Epidermal melanocyte (primary cell): ENCODE data around the gene HSPA12B.

Source experiments
- DNase-seq: peaks from one replicate; pipeline ENCODE4 v3.0.0; 2011; ENCODE audit warnings: low spot score; ENCODE audit not compliant: insufficient read length

HSPA12B gene

DNA sequence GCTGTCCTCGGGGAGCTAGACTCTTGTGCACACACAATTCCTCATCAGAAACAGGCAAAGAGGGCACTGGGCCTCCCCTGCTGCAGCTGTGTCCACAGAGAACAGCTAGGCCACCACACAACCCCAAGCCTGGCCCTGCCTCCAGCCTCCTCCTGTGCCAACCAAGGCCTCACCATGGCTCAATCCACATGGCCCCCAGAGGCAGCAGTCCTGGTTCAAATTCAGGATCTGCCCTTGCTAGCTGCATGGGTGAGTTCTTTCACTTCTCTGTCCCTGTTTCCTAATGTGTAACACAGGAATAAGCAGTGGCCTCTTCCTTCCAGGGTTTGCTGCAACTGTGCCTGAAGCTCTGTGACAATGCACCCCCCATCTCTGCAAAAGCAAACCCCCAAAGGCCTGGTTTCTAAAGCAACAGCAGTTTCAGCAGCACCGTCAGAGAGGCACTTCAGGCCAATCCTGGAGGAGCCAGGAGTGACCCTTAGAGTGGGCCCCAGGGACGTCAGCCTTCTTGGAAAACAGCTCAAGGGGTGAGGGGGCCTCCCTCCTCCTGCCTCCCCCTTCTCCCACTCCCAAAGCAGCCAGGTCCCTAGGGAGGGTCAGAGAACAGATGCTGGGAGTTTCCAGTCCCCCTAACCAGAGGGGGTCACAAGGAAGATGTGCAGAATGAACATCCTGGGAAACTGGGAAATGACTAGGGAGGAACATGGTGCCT lies 32.8 kb downstream of the HSPA12B start:
- DNase-seq: no peak

DNA sequence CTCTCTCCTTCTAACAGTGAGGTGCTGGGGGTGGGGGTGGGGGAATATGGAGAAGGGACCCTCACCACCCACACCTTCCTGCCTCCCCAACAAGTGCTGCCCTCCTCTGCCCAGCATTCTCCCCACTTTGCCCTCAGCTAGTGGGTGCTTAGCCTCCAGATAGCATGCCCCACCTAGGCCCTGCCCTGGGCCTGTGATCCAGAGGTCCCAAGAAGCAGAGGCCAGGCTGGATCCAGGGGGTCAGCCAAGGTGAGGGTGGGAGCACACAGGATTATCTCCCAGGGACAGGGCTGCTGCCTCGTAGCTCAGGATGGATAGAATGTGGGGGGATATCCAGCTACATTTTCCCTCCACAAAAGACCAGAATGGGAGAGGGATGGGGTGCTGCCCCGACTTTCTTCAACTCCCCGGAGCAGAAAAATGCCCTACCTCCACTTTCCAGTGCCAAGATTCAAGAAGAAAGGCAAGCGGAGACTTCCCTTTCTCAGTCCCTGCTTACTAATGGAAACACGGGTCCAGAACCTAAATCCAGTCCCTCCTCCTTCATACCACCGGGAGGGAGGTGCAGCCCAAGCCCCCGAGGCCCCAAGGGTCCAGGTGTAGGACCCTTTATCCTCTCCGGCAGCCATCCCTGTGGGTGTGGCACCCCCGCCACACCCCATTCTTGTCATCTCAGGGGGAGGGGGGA lies 34.1 kb downstream of the HSPA12B start:
- DNase-seq: peak; percentile 5

DNA sequence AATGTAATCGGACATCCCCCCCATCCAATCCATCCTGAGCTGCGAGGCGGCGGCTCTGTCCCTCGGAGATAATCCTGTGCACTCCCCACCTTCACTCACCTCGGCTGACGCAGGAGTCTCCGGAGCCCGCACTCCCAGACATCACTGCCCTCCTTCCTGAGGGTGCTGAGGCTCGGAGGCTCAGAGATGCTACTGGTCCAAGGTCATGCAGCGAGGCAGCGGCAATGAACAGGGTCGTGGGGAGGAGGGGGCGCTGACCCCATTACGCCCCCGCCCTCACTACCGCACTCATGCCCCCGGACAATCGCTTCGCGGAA lies 34.6 kb downstream of the HSPA12B start:
- DNase-seq: peak; percentile 3

DNA sequence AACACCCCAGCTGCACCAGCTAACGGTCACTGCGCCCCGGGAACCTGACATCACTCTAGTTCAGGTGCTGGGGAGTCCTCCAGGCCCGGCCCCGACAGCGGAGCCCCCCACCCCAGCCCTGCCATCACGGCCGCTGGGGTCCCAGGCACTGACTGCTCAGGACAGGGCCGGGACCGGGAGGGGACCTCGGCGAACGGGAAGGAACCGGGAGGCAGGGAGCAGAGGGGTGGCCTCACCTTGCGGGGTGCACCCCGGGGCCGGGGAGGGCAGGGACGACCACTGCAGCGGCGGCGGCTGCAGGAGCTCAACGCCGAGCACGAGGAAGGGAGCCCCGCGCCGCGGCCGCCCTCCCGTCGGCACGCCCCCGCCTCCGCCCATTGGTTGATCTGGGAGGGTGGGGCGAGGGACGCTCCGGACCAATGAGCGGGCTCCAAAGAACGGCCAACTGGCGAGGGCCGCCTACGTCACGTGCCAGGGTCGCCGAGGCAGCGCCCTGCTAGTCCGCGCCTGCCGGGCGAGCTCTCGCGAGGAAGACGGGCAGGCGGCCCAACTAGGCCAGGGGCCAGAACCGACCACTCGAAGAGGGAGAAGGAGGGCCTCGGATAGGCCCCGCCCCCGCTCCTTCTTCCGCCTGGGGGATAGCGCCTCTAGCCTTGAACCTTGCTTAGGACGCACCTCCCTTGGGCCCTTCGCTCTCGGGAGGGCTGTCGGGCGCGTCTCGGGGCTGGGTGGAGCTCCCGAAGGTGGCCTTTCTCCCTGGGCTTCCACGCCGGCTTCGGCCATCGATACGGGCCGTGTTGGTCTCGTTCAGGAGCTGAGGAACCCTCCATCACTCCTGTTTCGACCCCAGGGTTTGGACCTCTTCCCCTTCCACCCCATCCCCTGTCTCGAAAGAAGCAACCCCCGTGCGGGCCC lies 35.2 kb downstream of the HSPA12B start, which contains the start of gene ADISSP:
ADISSP (minus strand) TSS at position 327 of the 915 bp plus-strand sequence. CDS start 7,653 bp downstream, outside the sequence.
- peak; percentile 96 for DNase-seq

DNA sequence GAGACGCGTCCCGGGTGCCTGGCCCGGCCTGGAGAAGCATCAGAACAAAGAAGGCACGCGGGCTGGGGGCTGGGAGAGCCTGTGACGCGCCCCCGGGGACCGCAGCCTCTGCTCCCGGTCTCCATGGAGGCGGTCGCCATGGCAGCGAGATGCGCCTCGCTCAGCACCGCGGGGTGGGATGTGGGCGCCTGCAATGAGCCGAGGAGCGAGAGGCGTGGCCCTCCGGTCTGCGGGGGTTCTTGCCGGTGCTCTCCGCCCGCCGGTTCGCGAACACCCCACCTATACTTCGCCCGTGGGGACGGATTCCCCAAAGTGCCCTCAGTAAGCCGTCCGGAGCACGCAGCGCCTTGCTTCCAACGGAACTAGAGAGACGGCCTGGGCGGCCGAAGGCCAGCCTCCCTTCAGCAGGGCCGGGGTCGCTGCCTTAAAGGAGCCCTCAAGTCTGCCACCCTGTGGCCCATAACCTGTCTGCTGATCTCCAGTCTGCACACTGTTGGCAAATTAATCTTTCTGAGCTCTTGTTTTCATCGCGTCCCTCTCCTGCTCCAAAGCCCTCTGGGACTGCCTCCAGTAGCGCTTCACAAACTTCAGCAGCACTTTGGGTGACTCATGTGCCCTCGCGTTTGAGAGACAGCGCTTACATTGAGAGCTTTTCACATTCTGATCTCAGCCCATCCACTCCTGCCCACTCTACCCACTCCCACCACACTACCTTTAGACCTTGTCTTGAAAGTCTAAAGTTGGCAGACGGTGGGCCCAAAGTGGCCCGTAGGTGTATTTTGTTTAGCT lies 36.1 kb downstream of the HSPA12B start:
- DNase-seq: peak; percentile 61

DNA sequence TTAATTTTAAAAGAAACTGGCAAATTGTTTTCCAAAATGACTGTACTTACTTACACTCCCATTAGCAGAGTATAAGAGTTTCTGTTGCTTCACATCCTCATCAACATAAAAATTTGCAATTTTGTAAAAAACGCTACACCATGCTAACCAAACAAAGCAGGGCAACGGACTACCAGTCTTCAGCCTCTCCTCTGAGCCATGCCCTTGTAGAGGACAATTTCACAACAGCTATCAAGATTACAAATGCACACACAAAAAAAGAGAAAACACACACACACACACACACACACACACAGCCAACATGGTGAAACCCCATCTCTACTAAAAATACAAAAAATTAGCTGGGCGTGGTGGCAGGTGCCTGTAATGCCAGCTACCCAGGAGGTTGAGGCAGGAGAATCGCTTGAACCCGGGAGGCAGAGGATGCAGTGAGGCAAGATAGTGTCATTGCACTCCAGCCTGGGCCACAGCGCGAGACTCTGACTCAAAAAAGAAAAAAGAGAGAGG lies 39.1 kb downstream of the HSPA12B start:
- DNase-seq: peak; percentile 7

DNA sequence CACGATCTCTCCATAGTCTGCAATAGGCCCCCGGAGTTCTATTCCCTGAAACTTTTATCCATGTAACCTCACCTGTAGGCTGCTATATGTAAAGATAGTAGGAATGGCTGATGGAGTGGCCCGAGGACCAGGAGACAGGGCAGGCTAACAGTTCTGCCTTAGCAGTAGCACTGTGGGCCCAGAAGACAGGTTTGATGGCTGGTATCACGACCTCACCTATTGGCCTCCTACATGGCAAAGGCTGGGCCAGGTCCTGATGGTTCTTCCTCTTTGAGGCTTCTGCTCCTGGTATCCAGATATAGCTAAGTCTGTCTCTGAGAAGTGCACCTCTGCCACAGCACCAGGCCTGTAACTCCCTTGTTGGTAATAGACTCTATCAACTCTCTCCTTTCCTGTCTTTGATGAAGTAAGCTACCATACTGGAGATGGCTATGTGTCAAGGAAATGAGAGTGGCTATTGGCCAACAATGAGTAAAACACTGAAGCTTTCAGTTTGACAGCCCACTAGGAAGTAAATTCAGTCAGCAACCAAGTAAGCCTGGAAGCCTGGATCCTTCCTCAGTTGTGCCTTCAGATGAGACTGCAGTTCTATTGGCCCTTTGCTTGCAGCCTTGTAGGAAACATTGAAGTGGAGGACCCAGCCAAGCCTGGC lies 43.1 kb downstream of the HSPA12B start:
- DNase-seq: peak; percentile 4

DNA sequence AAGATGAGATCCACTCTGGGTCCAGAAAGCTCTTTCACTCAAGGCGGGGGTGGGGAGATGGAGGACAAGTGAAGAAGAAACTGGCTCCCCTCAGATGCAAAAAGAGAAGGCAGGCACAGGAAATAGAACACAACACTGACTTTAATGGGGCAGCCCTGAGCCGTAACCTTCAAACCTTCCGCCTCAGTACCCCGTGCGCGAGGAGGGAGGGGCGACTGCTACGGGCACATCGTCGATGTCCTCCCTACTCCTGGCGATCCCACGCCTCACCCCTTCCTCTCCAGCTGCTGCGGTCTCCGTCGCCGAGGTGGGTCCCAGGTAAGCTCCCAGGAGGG lies 44.9 kb downstream of the HSPA12B start:
- peak; percentile 15 for DNase-seq

DNA sequence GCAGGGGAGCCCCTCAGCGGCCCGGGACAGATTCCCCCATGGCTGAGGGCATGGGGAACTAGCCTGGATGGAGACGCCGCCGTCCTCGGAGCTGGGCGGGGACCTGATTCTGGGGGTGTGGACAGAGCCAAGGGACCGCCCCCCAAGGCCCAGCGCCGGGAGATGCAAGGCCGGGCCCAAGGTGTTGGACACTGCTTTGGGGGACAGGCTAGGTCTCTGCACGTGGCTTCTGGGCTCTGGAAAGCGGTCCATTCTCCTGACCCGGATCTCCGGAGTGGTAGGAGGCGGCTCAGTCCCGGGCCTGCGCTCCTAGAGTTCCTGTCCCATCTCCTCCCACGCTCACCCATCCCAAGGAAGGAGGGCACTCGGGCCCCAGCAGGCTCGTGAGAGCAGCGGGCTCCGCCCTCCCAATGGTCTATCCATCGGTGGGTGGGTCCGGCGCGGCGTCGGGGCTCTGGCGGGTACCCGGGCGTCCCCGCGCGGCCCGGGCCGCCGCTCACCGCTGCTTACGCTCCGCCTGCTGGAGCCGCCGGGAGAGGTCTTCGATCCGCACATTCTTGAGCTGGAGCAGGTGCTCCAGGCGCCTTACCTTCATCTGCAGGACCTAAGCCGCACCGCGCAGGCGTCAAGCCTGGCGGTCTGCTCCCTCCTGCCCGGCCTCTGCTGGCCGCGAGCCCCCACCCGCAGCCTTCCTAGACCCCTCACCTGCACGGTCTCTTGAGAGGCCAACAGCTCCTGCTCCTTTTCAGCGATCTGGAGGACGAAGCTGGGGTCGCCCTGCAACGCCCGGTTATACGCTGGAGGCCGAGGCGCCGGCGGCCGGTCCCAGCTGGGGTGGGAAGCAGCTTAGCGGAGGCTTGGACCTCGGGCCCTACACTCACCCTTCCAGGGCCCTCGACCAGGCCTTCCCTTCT lies 45.5 kb downstream of the HSPA12B start:
- DNase-seq: peak; percentile 82

DNA sequence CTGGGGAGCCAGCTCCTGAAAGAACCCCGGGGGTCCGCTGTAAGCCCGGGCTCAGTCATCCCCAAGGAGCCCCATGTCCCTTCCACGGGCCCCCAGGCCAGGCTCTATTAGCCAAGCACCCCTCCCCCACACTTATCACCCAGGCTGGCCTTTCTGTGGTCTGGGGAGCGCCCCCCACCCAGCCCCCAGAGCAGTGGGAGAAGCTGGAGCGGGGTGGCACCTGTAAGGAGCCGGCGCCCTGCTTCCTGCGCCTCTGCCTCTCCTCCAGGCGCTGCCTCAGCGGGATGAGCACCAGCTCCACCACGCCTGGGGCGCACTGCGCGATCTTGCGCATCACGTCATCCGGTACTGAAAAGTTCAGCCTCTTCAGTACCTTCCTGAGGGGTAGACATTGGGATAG lies 46.5 kb downstream of the HSPA12B start:
- DNase-seq: no peak

DNA sequence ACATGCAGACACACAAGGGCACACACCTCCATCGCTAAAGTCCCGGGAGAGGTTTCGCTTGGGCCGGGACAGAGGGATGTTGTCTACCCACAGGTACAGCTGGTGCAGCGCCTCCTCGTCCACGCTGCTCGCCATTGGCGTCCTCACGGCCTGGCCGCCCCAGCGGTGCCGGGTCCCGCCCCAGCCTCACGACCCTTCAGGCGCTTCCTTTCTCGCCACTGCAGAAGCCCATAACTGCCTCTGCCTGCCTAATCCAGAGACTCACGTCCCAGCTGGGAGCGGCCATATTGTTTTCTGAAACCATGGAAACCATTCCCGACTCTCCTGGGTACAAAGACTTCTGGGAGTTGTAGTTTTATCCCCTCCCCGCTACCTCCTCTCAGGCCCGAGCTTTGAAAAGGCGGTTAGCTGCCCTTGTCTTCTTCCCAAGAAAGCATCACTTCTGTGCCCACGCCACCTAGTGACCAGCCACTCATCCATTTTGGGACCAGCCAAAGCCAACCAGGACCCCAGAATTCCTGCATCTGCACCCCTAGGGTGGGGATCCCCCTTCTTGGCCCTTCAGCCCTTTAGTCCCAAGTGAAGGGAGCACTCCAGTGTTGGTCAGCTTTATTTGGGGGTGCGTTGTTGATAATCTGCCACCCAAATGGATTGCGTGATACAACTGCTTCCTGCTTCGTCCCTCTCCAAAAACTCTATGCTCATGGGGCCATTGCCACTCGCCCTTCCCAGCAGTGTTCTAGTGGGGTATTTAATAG lies 48.8 kb downstream of the HSPA12B start, which contains the start of gene SPEF1:
SPEF1 (minus strand) TSS at position 296 of the 758 bp plus-strand sequence; CDS start at position 135, 161 bp downstream.
- peak; percentile 100 for DNase-seq

DNA sequence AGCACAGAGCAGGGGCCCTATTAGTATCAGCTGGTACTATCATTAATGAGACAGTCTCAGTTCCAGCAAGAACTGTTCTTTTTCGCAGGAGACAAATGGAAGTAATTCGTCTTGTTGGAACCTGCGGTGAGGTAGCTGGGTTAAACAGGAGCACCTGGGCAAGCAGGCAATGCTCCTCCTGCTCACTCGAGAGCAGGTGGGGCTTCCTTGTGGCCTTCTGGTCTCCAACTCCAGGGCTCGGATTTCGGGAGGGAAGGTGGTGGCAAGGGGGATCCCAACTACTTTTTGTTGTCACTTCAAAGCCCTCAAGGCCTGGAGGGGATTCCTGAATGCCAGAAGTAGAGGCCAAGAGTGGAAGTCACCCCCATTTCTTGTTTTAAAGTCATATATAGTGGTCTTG lies 50.1 kb downstream of the HSPA12B start:
- DNase-seq: no peak

DNA sequence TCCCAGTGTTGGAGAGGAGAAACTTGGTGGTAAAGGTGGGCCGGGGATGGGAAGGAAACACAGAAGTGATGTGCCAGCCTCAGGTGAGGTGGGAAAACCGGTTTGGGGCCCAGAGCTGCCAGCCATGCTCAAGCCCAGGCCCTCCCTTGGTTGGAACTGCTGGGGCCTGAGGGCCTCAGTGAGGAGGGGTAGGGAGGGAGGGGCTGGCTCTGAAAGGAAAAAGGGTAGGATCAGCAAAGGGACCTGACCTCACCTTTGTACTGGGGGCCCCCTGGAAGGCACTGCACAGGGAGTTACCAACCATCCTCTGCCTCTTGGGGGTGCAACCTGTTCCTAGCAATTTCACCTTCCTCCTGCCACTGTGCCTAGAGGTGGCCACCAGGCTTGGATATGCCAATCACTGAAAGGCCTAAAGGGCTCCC lies 50.6 kb downstream of the HSPA12B start:
- no peak for DNase-seq

DNA sequence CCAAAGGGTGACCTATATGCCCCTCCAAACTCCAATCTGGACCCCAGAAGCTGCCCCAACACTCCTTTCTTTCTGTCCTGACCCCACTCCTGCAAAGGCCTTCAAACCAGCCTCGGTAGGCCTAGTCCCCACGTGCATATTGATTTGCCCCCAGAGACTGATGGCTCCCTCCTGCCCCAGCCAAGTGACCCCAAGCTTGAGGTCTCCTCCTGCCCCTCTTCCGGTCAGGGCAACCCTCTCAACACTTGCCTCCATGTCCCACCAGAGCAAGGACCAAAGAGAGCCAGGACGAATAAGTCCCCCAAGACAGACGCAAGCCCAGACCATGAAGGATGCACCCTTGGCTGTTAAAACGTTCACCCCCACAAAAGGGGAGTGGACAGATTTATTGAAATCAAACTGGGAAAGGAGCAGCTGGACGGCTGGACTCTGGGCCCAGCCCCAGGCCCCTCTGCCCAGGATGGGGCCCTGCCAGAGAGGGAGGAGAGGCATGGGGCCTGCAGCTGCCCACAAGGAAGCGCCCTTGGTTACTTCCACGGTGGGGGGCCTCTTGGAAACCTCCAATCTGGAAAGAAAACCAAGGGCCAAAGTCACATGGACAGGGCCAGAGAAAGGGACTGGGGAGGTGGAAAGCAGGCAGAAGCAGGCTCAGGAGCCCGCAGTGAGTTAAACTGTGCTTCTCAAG lies 51.2 kb downstream of the HSPA12B start:
- no peak for DNase-seq

DNA sequence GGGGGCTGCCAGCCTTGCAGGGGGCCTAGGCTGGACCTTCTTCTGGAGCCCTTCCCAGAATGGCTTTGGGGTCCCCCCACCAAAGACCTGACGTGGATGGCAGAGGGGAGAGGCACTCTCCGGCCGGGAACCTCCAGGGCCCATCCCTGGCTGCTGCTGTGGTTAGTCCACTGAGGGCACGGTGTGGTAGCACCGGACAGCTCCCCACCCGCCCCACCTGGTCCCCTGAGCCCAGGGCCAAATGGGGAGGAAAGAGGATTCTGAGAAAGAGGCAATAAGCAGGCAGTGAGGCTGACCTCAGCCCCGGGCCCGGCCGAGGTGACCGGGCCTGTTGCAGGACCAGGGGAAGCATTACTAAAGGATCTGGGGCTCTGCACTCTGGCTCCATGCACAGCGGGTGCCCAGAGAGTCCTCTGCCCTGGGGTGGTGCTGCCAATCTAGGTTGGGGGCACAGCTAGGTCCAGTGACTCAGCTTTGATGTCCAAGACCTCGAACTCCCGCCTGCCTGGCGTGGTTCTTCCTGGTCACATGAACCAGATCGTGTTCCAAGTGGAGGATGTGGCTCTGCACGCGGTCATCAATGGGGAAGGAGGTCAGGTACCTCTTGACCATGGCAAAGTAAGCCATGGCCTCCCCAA lies 51.9 kb downstream of the HSPA12B start:
- DNase-seq: no peak

DNA sequence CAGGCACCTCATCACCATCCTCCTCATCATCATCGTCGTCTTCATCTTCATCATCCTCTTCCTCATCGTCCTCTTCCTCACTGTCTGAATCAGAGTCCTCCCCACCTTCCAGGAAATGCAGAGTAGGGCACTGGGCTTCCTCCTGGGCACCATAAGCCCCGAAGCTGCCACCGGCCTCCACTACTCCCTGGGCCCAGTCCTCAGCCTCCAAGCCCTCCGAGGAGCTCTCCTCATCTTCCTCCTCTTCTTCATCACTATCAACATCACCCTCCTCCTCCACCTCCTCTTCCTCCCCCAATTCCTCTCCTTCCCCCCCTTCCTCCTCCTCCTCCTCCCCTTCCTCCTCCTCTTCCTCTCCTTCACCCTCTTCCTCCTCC lies 52.4 kb downstream of the HSPA12B start:
- no peak for DNase-seq

DNA sequence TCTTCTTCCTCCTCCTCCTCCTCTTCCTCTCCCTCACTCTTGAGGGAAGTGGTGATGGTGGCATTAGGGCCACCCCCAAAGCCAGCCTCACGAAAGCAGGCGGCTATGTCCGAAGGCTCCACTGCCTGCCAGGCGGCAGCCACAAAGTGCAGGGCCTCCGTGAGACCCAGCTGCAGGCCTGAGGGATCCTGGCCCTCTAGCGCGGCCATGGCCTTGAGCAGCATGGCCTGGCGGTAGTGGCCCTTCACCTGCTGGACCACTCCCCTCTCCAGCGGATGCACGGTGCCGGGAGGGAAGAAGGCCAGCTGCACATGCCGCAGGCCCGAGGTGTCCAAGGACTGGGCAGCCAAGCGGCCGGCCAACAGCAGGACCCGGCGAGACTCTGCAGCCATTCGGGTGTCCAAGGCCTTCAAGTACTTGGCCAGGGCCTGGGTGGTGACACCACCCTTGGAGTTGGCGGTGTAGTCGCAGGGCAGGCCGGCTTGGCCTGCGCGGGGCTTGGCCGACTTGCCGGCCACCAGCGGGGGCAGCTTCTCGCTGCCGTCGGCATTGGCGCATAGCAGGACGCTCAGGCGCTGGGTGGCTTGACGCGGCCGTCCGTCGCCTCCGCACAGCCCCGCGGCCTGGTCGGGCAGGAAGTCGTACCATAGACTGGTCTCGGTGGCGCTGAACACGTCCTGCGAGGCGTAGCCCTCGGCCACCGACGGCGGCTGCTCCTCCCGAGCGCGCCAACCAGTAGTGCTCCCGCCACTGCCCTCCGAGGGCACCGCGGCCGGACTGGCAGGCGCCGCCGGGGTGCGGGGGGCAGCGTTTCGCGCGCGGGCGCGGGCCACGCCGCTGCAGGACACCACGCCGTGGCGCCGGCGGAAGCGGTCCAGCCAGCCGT lies 53.0 kb downstream of the HSPA12B start:
- DNase-seq: no peak
